ENCODE results near the gene SMIM38. TPM values are rescaled to one million over a fixed set of nuclear protein-coding genes. Genes with fewer than 3 reads are reported as not detected.
A peak's percentile ranks its signal among the peaks of the same experiment; 100 is the strongest.

SMIM38 gene
- total and polyA plus RNA-seq, 4 donors, result 0.08 to 1.3 (median 0.43) TPM

DNA sequence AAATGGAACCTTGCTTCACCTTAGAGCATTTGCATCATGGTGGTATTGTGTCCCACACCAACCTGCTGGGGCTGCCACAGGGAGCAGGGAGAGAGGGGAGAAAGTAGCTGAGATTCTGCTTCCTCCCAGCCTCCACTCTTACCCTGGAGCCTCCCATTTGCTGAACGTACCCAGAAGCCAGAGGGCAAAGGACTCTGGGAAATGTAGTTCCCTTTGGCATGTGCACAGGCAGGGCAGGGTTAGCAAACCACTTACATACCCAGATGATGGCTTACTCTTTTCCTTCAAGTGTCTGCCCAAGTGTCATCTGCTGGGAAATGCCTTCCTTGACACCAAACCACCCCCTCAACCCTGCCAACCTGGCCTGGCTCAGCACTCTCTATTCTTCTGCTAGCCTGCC, 16.9 kb downstream of the SMIM38 start:
- Histone ChIP-seq H3K9ac (ENCODE audit: insufficient read depth in 1 of 2, low read length in 2 of 2) (no peak overlapping the region), H3K4me3 (no peak overlapping the region), H3K27me3 (ENCODE audit: control insufficient read depth in 3 of 3, insufficient read depth in 3 of 3, low read length in 2 of 3) (no peaks in the 10 kb centered on the region), H3K36me3 (ENCODE audit: control insufficient read depth in 4 of 4, insufficient read depth in 4 of 4, low read length in 4 of 4) (no peaks in the 10 kb centered on the region), H3K27ac (ENCODE audit: low read depth in 1 of 2, low read length in 1 of 2) (no peak overlapping the region), H3K4me1 (ENCODE audit: control insufficient read depth in 5 of 5, insufficient read depth in 5 of 5, low read length in 5 of 5) (peaks cover 0 to 18% (median 6%) of the 10 kb centered on the region in 5 donors), H3K9me3 (ENCODE audit: control insufficient read depth in 4 of 4, insufficient read depth in 3 of 4, low read length in 3 of 4) (peaks cover 0 to 12% (median 2%) of the 10 kb centered on the region in 4 donors)
- 0% methylated on average over 1 of the region's 1 CpG for WGBS, 2 donors
- ATAC-seq (ENCODE audit: insufficient read depth, low FRiP score) (no peak), DNase-seq (no peak)
- TF ChIP-seq, protein P1, sequence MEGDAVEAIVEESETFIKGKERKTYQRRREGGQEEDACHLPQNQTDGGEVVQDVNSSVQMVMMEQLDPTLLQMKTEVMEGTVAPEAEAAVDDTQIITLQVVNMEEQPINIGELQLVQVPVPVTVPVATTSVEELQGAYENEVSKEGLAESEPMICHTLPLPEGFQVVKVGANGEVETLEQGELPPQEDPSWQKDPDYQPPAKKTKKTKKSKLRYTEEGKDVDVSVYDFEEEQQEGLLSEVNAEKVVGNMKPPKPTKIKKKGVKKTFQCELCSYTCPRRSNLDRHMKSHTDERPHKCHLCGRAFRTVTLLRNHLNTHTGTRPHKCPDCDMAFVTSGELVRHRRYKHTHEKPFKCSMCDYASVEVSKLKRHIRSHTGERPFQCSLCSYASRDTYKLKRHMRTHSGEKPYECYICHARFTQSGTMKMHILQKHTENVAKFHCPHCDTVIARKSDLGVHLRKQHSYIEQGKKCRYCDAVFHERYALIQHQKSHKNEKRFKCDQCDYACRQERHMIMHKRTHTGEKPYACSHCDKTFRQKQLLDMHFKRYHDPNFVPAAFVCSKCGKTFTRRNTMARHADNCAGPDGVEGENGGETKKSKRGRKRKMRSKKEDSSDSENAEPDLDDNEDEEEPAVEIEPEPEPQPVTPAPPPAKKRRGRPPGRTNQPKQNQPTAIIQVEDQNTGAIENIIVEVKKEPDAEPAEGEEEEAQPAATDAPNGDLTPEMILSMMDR (IDR thresholded peaks at IDR 0.05; ENCODE audit: control extremely low read depth, extremely low read depth), result no peak

- H3K4me3 ChIP-seq, result no peak overlapping the region
- H3K9me3 ChIP-seq (ENCODE audit: control insufficient read depth in 4 of 4, insufficient read depth in 3 of 4, low read length in 3 of 4), result peaks cover 0 to 12% (median 2%) of the 10 kb centered on the region in 4 donors
- H3K36me3 ChIP-seq (ENCODE audit: control insufficient read depth in 4 of 4, insufficient read depth in 4 of 4, low read length in 4 of 4), result no peaks in the 10 kb centered on the region
- ATAC-seq (ENCODE audit: insufficient read depth, low FRiP score), result no peak
- peaks cover 0 to 18% (median 6%) of the 10 kb centered on the region in 5 donors for H3K4me1 ChIP-seq (ENCODE audit: control insufficient read depth in 5 of 5, insufficient read depth in 5 of 5, low read length in 5 of 5)
- H3K27me3 ChIP-seq (ENCODE audit: control insufficient read depth in 3 of 3, insufficient read depth in 3 of 3, low read length in 2 of 3), result no peaks in the 10 kb centered on the region
- H3K27ac ChIP-seq (ENCODE audit: low read depth in 1 of 2, low read length in 1 of 2), result no peak overlapping the region
- TF ChIP-seq, protein P1 (IDR thresholded peaks at IDR 0.05; ENCODE audit: control extremely low read depth, extremely low read depth), result no peak
- no peak overlapping the region for H3K9ac ChIP-seq (ENCODE audit: insufficient read depth in 1 of 2, low read length in 2 of 2)
- DNase-seq, result peak; percentile 50 to 62 (median 58)
- WGBS, 2 donors, result 92 to 94% methylated on average over 3 of the region's 3 CpGs
These were observed 17.6 kb downstream of the SMIM38 start for GRCh38 chr11:69173331-69173730.

- Histone ChIP-seq H3K9ac (ENCODE audit: insufficient read depth in 1 of 2, low read length in 2 of 2) (no peak overlapping the region), H3K27ac (ENCODE audit: low read depth in 1 of 2, low read length in 1 of 2) (no peak overlapping the region), H3K36me3 (ENCODE audit: control insufficient read depth in 4 of 4, insufficient read depth in 4 of 4, low read length in 4 of 4) (no peaks in the 10 kb centered on the region), H3K4me3 (no peak overlapping the region), H3K4me1 (ENCODE audit: control insufficient read depth in 5 of 5, insufficient read depth in 5 of 5, low read length in 5 of 5) (peaks cover 0 to 18% (median 6%) of the 10 kb centered on the region in 5 donors), H3K9me3 (ENCODE audit: control insufficient read depth in 4 of 4, insufficient read depth in 3 of 4, low read length in 3 of 4) (peaks cover 0 to 12% (median 2%) of the 10 kb centered on the region in 4 donors), H3K27me3 (ENCODE audit: control insufficient read depth in 3 of 3, insufficient read depth in 3 of 3, low read length in 2 of 3) (no peaks in the 10 kb centered on the region)
- TF ChIP-seq, protein P1 (IDR thresholded peaks at IDR 0.05; ENCODE audit: control extremely low read depth, extremely low read depth), result no peak
- ATAC-seq (ENCODE audit: insufficient read depth, low FRiP score) (no peak), DNase-seq (peak; percentile 81 to 94 (median 87))
- 84 to 85% methylated on average over 8 of the region's 8 CpGs for WGBS, 2 donors
These were observed 18.3 kb downstream of the SMIM38 start for GRCh38 chr11:69173925-69174581.
